Effector CD8-positive, alpha-beta T cell (primary cell): Measurements from ENCODE around the gene UNC119.
A peak's percentile ranks its signal among the peaks of the same experiment; 100 is the strongest.
"Not testable (repeated sequence)": the region's sequence is repeated elsewhere in the genome, so short reads cannot be mapped to it uniquely, and the experiment has no call there.

Experiments
- DNase-seq: peaks from one replicate; lab custom pipeline; 2025; lab: John Stamatoyannopoulos, UW
- total RNA-seq, 4 experiments: gene quantifications; one replicate each; lab custom pipeline; 2026; lab: John Stamatoyannopoulos, UW

UNC119 gene
- 49.4 to 71.0 (median 57.4) reads per million in 4 experiments for total RNA-seq

DNA sequence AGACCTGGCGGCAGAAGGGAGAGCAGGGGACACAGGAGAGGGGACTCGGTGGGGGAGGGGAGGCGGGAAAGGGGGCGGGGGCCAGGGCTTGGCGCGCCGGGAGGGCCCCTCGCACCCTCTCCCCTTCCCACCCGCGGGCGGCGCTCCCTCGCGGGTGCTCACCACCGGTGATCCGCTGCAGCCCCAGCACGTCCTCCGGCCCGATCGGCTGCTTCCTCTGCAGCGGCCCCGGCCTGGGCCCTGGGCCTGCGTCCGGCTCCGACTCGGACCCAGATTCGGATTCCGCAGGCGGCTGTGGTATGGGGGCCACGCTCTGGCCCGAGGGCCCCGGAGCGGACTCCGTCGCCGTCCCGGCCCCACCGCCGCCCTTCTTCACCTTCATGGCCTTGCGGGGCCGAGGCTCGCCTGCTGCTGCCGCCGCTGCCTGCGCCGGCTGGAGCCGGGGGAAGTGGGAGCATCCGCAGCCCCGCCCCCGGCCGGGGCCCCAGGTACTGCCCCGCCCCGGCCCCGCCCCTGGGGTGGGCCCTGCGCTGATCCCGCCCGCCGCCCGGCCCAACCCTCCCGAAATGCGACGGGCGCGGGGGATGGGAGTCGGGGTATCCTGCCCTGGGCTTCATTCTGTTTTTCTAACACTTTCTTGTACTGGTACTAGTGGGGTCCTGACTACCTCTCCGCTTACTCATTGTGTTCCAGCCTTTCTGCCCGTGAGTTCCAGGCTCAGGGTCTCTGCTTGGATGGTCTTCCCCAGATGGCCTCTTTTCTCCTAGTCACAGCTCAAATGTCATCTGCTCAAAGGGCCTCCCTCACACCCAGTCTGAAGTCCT is at the start of gene UNC119:
TSS of gene UNC119 (minus strand) at position 449 of the 824 bp plus-strand sequence. CDS start at position 382, 67 bp downstream.
- DNase-seq, result peak; percentile 63

DNA sequence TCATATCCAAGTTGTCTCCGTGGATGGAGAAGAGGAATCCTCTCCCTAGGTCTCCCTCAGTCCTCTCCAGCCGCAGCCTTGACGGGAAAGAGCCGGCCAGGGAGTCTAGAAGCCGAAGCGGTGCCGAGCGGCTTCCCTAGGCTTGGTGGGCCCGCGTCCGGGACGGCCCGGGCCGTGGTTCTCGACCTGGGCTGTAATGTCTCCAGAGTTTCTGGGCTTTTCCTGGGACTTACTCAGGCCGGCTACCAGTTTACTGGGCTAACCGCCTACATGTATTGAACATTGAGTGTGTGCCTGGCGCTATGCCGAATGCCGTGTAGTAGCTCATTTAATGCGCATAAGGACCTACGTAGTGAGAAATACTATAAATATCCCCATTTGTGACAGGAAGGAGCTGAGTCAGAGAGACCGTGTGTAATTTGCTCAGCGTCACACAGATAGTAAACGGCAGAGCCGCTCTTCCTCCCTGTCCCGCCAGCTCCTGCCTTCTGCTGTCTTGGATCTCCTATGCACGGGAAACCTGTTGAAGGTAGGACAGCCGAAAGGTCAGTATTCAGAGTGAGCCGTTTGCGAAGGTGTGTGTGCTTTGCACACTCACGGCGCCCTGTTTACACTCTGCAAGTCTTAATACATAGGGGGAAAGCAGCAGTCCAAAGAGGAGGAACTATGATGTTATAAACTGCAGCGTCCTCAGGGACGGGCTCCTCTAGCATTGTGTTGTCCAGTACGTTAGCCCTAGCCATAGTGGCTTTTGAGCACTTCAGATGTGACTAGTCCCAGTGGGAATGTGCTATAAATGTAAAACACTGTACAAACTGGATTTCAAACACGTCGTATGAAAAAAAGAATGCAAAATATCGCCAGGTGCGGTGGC is 47.1 kb upstream of the UNC119 start:
- peak; percentile 28 for DNase-seq

DNA sequence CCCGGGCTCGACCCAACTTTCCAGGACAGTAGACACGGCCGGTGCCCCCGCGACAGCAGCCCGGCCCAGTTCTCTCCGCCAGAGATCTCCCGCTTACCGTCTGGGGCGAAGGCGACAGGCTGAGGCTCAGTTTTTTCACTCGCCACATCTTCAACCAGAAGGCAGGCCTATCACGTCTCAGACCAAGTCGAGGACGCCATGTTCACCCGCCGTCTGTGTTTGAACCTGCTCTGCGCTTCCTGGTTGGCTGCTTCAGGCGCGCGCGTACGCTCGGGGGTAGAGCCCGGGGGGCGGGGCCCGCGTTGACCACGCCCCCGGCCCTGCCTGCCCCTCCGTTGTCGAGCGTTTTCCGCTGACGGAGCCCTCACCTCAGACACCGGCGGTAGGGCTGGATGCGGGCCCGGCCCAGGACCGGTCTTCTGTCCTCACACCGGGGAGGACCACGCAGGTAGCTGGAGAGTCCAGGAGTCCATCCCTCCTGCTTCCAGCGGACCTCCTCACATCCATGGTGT is 46.4 kb upstream of the UNC119 start, which contains the start of gene SPAG5:
TSS of gene SPAG5 (minus strand) at position 227 of the 512 bp plus-strand sequence. CDS start at position 148, 79 bp downstream.
- DNase-seq, result peak; percentile 90

DNA sequence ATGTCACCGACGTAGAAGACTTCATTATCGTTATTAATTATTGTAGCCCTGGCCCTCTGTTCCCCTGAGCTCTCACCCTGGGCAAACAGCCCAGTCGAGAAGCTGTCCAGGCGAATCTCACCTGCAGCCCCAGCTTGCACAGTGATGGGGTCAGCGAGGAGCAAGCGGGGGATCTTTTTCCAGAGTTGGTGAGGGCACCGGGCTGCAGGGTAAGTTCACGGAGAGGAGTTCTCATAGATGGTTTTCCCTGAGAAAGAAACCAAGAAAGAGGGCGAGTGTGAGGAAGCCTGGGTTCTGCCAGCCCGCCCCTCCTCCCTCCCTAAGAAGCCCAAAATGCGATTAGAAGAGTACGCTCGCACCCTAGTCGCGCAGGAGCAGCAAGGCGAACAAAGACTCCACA is 46.0 kb upstream of the UNC119 start:
- DNase-seq, result no peak

GRCh38 chr17:28597606-28598383 is 45.4 kb upstream of the UNC119 start:
- no peak for DNase-seq

DNA sequence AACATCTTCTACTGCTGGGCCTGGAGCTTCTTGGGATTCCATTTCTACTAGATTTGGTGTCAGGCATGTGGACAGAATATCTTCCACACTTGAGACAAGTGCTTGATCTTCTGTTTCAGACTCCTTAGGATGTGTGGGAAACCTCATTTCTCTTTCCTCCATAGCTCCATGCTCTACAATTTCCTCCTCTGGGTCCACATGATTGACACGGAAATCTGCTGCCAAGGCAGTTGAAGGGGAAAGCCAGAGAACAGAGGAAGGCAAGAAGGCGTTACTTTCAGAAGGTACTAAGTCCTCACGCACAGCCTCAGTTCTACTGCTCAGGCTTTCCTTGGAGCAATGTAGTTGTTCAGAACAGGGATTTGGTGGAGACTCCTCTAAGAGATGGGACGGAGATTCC is 39.8 kb upstream of the UNC119 start:
- DNase-seq, result no peak

DNA sequence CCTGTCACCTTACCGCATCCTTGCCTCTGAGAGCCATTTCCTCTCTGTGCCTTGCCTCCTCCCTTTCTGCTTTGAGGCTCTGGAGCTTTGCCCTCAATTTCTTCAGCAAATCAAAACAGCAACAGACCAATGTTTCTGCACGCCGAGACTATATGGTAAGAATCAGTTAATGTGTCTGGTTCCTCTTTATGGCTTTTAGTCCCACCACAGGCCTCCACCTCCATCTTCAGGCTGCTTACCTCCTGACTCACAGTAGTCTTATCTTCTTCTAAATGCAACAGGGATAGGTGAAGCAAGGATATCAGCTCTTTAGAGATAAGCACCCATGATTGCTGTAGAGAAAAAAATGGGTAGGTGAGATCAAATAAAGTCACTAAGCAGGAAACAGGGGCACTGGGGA is 33.4 kb upstream of the UNC119 start:
- no peak for DNase-seq

DNA sequence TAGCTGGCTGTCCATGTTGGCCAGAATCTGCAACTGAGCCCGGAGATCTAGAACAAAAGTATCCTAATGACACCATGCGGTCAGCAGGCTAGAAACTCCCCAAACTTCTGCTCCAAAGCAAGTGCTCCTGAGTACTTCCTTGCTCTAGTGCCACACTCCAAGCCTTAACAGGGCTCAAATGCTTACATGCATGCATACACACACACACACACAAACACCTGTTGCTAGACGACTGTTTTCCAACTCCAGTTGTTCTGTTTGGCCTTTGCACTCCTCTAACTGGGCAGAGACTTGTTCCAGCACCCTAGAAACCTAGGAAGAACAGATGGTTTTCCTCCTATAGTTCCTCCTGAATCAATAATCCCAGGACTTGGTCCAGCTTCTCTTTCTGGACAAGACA is 32.0 kb upstream of the UNC119 start:
- no peak for DNase-seq

- DNase-seq, result no peak
Observed at GRCh38 chr17:28582513-28582912, 30.1 kb upstream of the UNC119 start.

GRCh38 chr17:28580959-28581358 is 28.5 kb upstream of the UNC119 start:
- no peak for DNase-seq

GRCh38 chr17:28579526-28579925 is 27.1 kb upstream of the UNC119 start:
- no peak for DNase-seq

- DNase-seq, result no peak
Observed at GRCh38 chr17:28578246-28579195, 26.1 kb upstream of the UNC119 start.

DNA sequence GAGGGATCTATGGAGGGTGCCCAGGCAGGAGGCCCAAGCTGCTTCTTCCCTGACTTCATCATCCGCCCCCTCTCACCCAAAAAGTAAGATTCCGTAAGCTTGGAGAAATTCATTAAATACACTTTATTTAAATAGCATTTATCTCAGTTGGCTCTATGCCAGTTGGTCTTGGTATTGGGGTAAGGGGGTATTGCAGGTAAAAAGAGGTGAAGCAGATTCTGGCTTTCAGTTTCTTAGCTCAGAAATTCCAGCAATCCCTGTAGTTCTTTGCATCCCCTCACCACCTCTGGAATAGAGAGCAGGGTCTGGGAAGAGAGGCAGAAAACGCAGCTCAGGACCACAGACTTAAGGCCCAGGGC is 25.0 kb upstream of the UNC119 start:
- DNase-seq, result no peak

GRCh38 chr17:28576758-28577465 is 24.5 kb upstream of the UNC119 start, which contains the start of gene ALDOC:
Gene ALDOC, minus strand, starts transcription at chr17:28576895. Its CDS starts 1,363 bp downstream, at chr17:28575532.
- peak; percentile 94 for DNase-seq

DNA sequence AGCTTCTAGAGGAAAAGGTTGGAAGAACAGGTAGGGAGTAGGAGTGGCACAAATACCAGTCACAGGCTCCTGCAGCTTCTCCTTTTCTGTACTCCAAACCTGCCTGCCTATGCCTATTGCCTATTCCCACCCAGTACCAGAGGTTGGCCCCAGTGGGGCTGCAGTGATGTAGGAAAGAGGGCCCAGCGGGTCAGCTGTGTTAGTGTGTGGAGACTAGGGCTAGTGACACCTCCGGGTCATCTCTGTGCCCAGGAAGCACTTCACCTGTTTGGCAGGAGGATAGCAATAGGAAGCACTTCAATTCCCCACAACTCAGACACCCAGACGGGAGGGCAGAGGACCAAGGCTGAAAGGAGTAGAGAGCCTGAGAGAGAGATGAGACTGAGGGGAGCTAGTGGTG is 23.6 kb upstream of the UNC119 start:
- DNase-seq, result not testable (repeated sequence)

GRCh38 chr17:28575126-28575795 is 22.8 kb upstream of the UNC119 start:
- no peak for DNase-seq

DNA sequence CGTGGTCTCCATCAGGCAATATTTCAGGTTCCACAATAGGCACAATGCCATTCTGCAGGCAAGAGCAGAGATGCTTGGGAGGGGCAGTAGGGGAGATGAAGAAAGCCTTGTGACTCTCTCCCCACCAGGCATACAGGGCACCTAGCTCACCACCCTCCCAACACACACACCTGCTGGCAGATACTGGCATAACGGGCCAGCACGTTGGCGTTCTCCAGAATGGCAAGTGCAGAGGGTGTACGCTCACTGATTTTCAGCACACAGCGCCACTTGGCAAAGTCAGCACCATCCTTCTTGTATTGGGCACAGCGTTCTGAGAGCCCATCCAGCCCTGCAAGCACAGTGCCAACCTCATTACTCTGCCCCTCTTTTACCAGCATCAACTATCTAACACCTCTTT is 22.1 kb upstream of the UNC119 start:
- no peak for DNase-seq

- no peak for DNase-seq
Observed at GRCh38 chr17:28573966-28574480, 21.6 kb upstream of the UNC119 start.

DNA sequence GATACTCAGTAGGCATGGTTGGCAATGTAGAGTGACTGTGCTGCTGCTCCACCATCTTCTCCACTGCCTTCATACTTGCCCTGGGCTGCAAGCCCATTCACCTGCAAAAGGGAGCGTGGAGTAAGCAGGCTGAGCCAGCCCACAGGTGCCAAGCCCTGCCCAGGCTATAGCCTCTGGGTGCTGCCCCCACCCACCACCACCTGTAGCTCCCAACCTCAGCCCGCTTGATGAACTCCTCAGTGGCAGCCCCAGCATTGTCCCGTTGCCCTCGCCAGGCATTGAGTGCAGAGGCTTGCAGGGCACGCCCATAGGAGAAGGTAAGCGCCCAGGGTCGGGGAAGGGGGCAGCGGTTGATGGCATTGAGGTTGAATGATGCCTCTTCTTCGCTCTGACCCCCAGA is 21.1 kb upstream of the UNC119 start:
- DNase-seq, result no peak
